ENCODE results near the gene CSF1R.
"Not testable (repeated sequence)": the region's sequence is repeated elsewhere in the genome, so short reads cannot be mapped to it uniquely, and the experiment has no call there.

CSF1R gene

GRCh38 chr5:150053713-150054392 lies 32.5 kb downstream of the CSF1R start:
- DNase-seq, result no peak

- DNase-seq, result no peak
Observed at GRCh38 chr5:150052956-150053712, 33.2 kb downstream of the CSF1R start.

- DNase-seq, result no peak
Observed at GRCh38 chr5:150052226-150052955, 34.0 kb downstream of the CSF1R start.

- DNase-seq, result no peak
Observed at GRCh38 chr5:150051657-150052195, 34.6 kb downstream of the CSF1R start.

DNA sequence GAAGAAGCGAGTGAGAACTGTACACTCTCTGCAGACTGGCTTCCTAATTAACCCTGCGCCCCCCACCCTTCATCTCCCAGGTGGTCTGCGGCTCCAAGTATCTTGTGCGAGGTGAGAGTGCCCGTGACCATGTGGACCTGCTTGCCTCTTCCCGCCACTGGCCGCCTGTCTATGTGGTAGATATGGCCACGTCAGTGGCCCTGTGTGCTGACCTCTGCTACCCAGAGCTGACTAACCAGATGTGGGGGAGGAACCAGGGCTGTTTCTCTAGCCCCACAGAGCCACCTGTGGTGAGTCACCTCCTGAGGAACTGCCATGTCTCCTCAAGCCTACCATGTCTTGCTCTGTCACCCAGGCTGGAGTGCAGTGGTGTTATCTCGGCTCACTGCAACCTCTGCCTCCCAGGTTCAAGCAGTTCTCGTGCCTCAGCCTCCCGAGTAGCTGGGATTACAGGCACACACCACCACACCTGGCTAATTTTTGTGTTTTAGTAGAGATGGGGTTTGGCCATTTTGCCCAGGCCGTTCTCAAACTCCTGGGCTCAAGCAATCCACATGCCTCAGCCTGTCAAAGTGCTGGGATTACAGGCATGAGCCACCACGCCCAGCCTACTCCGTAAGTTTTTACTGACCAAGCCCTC lies 36.1 kb downstream of the CSF1R start:
- not testable (repeated sequence) for DNase-seq

GRCh38 chr5:150046031-150046430 lies 40.3 kb downstream of the CSF1R start:
- DNase-seq, result no peak

- no peak for DNase-seq
Observed at GRCh38 chr5:150045549-150045948, 40.8 kb downstream of the CSF1R start.

DNA sequence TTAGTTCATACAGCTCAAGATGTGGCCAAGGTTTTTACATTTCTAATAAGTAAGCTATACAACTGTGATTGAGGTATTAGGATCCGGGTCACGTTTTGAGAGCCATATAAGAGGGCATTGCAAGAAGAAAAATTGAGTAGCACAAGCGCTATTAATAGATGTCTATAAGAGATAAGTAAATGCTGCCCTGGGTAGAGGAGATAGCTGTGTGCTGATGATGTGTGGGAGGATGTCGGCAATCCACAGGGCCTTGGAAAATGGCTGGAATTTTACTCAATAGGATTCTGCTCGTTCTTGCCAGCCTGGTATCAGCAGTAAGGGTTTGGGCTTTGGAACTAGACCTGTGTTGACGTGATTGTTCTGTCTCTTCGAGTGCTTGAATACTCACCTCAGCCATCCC lies 41.6 kb downstream of the CSF1R start:
- DNase-seq, result no peak

DNA sequence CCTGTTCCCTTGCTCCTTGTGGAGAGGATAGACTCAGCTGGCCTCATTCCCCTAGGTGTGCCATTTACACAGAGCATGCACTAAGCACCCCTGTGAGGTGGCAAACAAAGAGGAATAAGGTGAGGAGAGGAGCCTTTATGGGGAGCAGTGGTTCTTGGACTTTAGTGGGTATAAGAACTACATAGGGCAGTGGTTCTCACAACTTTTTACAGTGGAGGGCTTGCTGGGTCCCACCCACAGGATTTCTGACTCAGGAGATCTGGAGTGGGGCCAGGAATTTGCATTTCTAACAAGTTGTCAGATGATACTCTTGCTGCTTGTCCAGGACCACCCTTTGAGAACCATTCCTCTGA lies 42.0 kb downstream of the CSF1R start:
- no peak for DNase-seq

GRCh38 chr5:150043657-150044328 lies 42.6 kb downstream of the CSF1R start:
- no peak for DNase-seq

- DNase-seq, result no peak
Observed at GRCh38 chr5:150042459-150042858, 43.9 kb downstream of the CSF1R start.

DNA sequence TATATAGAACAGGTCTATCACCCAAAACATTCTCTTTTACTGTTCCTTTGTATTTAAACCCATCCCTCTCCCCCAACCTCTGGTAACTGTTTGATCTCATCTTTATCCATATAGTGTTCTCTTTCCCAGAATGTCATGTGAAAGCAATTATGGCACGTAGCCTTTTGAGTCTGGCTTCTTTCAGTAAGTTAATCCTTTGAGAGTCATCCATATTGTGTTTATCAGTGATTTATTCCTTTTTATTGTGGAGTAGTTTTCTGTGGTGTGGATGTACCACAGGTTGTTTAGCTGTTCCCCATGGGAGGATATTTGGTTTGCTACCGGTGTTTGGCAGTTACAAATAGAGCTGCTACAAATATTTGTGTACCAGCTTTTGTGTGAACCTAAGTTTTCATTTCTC lies 47.8 kb downstream of the CSF1R start:
- DNase-seq, result no peak

DNA sequence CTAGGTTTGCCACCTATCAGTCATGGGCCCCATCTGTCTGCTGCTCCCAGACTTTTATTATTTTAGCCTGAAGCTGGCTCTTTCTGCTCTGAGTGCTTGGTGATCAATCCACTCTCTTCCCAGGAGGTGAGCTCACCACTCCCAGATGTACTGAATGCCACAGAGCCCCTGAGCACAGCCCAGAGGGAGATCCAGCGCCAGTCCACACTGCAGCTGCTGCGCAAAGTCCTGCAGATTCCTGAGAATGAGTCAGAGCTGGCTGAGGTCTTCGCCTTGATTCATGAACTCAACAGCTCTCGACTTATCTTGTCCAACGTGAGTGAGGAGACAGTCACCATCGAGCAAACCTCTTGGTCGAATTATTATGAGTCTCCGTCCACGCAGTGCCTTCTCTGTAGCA lies 49.8 kb downstream of the CSF1R start:
- DNase-seq, result no peak

DNA sequence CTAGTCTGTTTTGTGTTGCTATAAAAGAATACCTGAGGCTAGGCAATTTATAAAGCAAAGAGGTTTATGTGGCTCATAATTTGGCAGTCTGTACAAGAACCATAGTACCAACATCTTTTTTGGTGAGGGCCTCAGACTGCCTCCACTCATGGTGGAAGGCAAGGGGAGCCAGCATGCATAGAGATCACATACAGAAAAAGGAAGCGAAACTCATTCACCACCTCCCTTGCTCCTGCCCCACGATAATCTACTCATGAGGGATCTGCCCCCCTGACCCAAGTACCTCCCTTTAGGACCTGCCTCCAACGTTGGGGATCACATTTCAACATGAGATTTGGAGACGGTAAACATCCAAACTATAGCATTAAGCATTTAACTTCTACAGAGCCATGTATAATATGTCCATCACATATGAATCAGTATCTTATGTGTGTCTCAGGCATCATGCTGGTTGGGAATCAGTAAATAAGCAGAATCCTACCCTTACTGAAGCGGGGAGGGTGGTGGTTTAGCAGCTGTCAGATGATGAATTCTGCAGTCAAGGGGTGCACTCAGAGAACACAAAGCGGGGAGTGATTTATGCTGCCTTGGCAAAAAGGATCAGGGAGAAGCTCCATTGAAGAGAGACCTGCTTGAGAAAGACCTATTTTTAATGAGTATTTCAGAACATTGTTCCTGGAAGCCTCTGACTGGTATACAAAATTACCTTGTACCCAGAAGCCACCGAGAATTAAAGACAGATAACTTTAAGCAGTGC lies 51.0 kb downstream of the CSF1R start:
- no peak for DNase-seq

DNA sequence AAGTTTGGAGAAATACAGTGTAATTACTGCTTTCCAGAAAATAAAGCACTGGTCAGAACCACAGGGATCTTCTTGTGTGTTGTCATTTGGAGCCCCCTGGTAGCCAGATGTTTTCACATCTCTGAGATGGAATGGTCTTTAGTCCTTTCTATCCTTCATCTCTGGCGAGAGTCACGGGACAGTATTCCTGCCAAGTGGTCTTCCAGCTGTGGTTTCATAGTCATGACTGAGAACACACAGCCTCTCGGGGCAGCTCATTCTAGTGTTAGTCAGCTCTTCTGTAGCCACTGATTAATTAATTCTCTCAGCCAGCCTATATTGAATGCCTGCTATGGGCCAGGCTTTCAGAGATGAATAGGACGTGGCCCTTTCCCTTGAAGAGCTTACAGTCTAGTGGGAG lies 51.7 kb downstream of the CSF1R start:
- DNase-seq, result no peak

DNA sequence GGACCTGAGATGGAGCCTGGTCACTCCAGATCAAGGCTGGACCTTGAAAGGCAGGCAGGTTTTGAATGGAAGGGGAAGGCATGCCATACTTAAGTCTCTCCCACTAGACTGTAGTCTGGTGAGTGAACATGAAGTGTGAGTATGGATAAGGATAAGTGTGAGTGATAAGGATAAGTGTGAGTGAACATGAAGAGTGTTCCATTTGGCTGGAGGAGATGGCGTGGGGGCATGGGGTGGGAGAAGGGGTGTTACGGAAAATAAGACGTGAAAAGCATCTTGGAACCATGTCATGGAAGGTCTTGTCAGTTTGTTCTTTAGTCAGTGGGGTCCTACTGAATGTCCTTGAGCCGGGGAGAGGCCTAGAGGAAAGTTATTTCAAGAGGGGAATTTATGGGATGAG lies 53.0 kb downstream of the CSF1R start:
- DNase-seq, result no peak

GRCh38 chr5:150028047-150028446 lies 58.3 kb downstream of the CSF1R start:
- not testable (repeated sequence) for DNase-seq

DNA sequence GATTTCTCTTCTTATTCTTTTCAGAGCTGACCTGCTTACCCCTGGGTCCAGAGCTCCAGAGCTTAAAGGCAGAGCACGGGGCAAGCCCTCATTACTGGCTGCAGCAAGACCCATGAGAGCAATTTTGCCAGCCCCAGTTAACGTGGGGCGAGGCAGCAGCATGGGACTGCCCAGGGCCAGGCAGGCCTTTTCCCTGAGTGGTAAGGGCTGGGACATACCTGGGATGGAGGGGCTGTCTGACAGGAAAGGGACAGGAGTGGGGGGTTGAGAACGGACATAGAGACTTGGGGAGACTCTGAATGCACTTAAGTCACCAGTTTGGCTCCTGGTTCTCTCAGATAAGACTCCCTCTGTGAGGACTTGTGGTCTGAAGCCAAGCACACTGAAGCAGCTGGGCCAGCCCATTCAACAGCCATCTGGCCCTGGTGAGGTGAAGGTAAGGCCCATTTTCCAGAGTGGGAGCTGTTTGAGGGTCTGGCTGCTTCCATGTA lies 59.6 kb downstream of the CSF1R start:
- DNase-seq, result no peak

GRCh38 chr5:150024346-150024984 lies 61.9 kb downstream of the CSF1R start:
- DNase-seq, result no peak

DNA sequence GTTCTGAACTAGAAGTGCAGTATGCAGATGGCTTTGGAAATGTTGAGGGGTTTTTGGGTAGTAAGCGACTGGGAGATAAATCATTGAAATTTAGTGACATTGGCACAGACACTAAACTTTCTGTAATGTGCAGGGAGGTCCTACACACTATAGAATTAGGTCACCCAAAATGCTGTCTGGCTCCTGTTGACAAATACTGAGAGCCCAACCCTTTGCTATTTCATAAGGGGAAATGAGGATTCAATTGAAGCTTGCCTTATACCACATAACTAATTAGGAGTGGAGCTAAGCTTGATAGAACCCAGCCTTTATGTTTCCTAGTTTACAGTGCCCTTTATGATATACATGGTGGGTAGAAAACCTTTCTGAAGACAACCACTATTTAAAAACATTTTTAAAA lies 63.2 kb downstream of the CSF1R start:
- DNase-seq, result no peak

DNA sequence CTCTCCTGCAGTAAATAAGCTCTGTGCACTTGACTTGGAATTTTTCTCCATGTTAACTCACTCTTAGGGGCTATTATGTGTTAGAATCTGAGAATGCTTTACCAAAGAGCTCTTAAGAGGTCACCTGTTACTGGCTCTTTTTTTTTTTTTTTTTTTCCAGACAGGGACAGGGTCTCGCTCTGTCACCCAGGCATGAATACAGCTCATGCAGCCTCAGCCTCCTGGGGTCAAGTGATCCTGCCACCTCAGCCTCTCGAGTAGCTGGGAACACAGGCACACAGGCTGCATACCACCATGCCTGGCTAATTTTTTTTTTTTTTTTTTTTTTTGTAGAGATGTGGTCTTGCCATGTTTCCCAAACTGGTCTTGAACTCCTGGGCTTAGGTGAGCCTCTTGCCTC lies 63.7 kb downstream of the CSF1R start:
- no peak for DNase-seq
